Neural progenitor cell (in vitro differentiated cells): ENCODE measurements around the gene C8A. TPM values are rescaled to one million over a fixed set of nuclear protein-coding genes. Genes with fewer than 3 reads are reported as not detected.

Experiments
- DNase-seq: peaks from one replicate; pipeline ENCODE4 v3.0.0-alpha.2; 2016; ENCODE audit warnings: low spot score
- H2AFZ ChIP-seq: fragments of 200-600 bp; sonication (generic); replicated peaks from 2 replicates; pipeline ENCODE4 v1.6.1; 2016; ENCODE audit warnings: antibody characterized with exemption
- H3F3A ChIP-seq: fragments of 200-600 bp; sonication (generic); 2 replicates; pipeline ENCODE4 v1.6.1; 2016; ENCODE audit warnings: antibody characterized with exemption, low read depth
- H3K27ac ChIP-seq: fragments of 200-600 bp; sonication (generic); 2 replicates; pipeline ENCODE4 v1.5.1; 2016; ENCODE audit warnings: mild to moderate bottlenecking
- H3K27me3 ChIP-seq: fragments of 200-600 bp; sonication (generic); 2 replicates; pipeline ENCODE4 v1.6.1; 2016; ENCODE audit warnings: mild to moderate bottlenecking, moderate library complexity
- H3K36me3 ChIP-seq: fragments of 200-600 bp; sonication (generic); 2 replicates; pipeline ENCODE4 v1.5.1; 2016
- H3K4me1 ChIP-seq: fragments of 200-600 bp; sonication (generic); 2 replicates; pipeline ENCODE4 v1.6.1; 2016; ENCODE audit warnings: mixed run types
- H3K4me2 ChIP-seq: fragments of 200-600 bp; sonication (generic); 2 replicates; pipeline ENCODE4 v1.6.1; 2016
- H3K4me3 ChIP-seq: fragments of 200-600 bp; sonication (generic); 2 replicates; pipeline ENCODE4 v1.5.1; 2016
- H3K79me2 ChIP-seq: fragments of 200-600 bp; sonication (generic); 2 replicates; pipeline ENCODE4 v1.6.1; 2016; ENCODE audit warnings: low read depth
- H3K9ac ChIP-seq: fragments of 200-600 bp; sonication (generic); 2 replicates; pipeline ENCODE4 v1.6.1; 2016
- H3K9me3 ChIP-seq: fragments of 200-600 bp; sonication (generic); 2 replicates; pipeline ENCODE4 v1.5.1; 2016; ENCODE audit warnings: low read depth
- H4K20me1 ChIP-seq: fragments of 200-600 bp; sonication (generic); 2 replicates; pipeline ENCODE4 v1.6.1; 2016; ENCODE audit warnings: low read depth
- H3K27ac Mint-ChIP-seq: 3 replicates; pipeline ENCODE4 v1.8.0; 2021; ENCODE audit warnings: mixed read lengths
- H3K27me3 Mint-ChIP-seq: 2 replicates; pipeline ENCODE4 v1.8.0; 2022; ENCODE audit warnings: low read depth, mild to moderate bottlenecking, inconsistent platforms, moderate library complexity, mixed read lengths; ENCODE audit not compliant: insufficient read depth
- H3K36me3 Mint-ChIP-seq: 3 replicates; pipeline ENCODE4 v1.8.0; 2021; ENCODE audit warnings: mixed read lengths
- H3K4me1 Mint-ChIP-seq: 3 replicates; pipeline ENCODE4 v1.8.0; 2021; ENCODE audit warnings: mixed read lengths
- H3K4me3 Mint-ChIP-seq: 3 replicates; pipeline ENCODE4 v1.8.0; 2021; ENCODE audit warnings: mild to moderate bottlenecking, moderate library complexity, mixed read lengths
- H3K9me3 Mint-ChIP-seq: 3 replicates; pipeline ENCODE4 v1.8.0; 2020; ENCODE audit warnings: mixed read lengths
- EZH2 ChIP-seq: fragments of 200-600 bp; sonication (generic); IDR thresholded peaks from 2 replicates; pipeline ENCODE4 v1.6.1; 2017; ENCODE audit warnings: antibody characterized with exemption, mild to moderate bottlenecking, moderate library complexity
- EZH2phosphoT487 ChIP-seq: fragments of 200-600 bp; sonication (generic); IDR thresholded peaks from 2 replicates; pipeline ENCODE4 v1.6.1; 2017; ENCODE audit warnings: antibody characterized with exemption
- total RNA-seq: library from RNA; depleted of rRNA; stranded (reverse); fragments of >200 nt; gene quantifications from 2 replicates; pipeline ENCODE4 v1.2.3, GENCODE V29; 2015; ENCODE audit warnings: low replicate concordance
- TF ChIP-seq, protein P1 (sequence below): fragments of 200-600 bp; sonication (generic); IDR thresholded peaks from 2 replicates; pipeline ENCODE4 v1.5.1; 2017; ENCODE audit warnings: antibody characterized with exemption, mild to moderate bottlenecking

C8A gene
- total RNA-seq, 1 donor from 2014 or later: not detected

DNA sequence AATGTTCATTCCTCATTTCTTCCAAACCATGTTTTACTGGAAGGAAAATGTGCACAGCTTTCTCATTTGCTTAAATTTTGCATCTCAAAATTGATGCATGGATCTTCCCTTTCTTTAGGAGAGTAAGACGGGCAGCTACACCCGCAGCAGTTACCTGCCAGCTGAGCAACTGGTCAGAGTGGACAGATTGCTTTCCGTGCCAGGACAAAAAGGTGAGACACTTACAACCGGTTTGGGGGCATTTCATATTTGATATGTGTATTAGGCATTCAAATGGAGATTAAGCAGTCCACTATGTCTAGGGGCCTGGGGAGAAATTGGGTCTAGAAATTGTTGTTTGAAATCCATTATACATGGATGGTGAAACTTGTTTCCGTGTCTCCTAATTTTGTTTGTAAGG lies 12.9 kb downstream of the C8A start:
- Mint-ChIP-seq H3K9me3 (no peaks in the 10 kb centered on the region), H3K36me3 (no peaks in the 10 kb centered on the region), H3K4me3 (no peak overlapping the region), H3K27me3 (peaks cover 3% of the 10 kb centered on the region), H3K27ac (no peak overlapping the region), H3K4me1 (no peaks in the 10 kb centered on the region)
- TF ChIP-seq, protein P1, sequence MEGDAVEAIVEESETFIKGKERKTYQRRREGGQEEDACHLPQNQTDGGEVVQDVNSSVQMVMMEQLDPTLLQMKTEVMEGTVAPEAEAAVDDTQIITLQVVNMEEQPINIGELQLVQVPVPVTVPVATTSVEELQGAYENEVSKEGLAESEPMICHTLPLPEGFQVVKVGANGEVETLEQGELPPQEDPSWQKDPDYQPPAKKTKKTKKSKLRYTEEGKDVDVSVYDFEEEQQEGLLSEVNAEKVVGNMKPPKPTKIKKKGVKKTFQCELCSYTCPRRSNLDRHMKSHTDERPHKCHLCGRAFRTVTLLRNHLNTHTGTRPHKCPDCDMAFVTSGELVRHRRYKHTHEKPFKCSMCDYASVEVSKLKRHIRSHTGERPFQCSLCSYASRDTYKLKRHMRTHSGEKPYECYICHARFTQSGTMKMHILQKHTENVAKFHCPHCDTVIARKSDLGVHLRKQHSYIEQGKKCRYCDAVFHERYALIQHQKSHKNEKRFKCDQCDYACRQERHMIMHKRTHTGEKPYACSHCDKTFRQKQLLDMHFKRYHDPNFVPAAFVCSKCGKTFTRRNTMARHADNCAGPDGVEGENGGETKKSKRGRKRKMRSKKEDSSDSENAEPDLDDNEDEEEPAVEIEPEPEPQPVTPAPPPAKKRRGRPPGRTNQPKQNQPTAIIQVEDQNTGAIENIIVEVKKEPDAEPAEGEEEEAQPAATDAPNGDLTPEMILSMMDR: no peak
- Histone ChIP-seq H3K4me3 (no peak overlapping the region), H3K4me2 (no peak overlapping the region), H4K20me1 (no peaks in the 10 kb centered on the region), H3K27me3 (peaks cover 4% of the 10 kb centered on the region), H3K9ac (no peak overlapping the region), H3K9me3 (no peaks in the 10 kb centered on the region), H3K27ac (no peak overlapping the region), H3K36me3 (no peaks in the 10 kb centered on the region), H2AFZ (no peak overlapping the region), H3K4me1 (no peaks in the 10 kb centered on the region), H3K79me2 (no peaks in the 10 kb centered on the region), H3F3A (no peaks in the 10 kb centered on the region)
- DNase-seq: no peak

GRCh38 chr1:56868761-56869160 lies 14.2 kb downstream of the C8A start:
- Histone ChIP-seq H3K27me3 (peaks cover 4% of the 10 kb centered on the region), H3F3A (no peaks in the 10 kb centered on the region), H4K20me1 (no peaks in the 10 kb centered on the region), H3K27ac (no peak overlapping the region), H2AFZ (no peak overlapping the region), H3K9me3 (no peaks in the 10 kb centered on the region), H3K4me3 (no peak overlapping the region), H3K9ac (no peak overlapping the region), H3K36me3 (no peaks in the 10 kb centered on the region), H3K79me2 (no peaks in the 10 kb centered on the region), H3K4me2 (no peak overlapping the region), H3K4me1 (no peaks in the 10 kb centered on the region)
- no peak for DNase-seq
- H3K27ac Mint-ChIP-seq: no peak overlapping the region
- peaks cover 3% of the 10 kb centered on the region for H3K27me3 Mint-ChIP-seq
- H3K36me3 Mint-ChIP-seq: no peaks in the 10 kb centered on the region
- TF ChIP-seq EZH2 (no peak), EZH2phosphoT487 (no peak)
- TF ChIP-seq, protein P1: no peak
- H3K4me3 Mint-ChIP-seq: no peak overlapping the region
- no peaks in the 10 kb centered on the region for H3K4me1 Mint-ChIP-seq
- no peaks in the 10 kb centered on the region for H3K9me3 Mint-ChIP-seq

DNA sequence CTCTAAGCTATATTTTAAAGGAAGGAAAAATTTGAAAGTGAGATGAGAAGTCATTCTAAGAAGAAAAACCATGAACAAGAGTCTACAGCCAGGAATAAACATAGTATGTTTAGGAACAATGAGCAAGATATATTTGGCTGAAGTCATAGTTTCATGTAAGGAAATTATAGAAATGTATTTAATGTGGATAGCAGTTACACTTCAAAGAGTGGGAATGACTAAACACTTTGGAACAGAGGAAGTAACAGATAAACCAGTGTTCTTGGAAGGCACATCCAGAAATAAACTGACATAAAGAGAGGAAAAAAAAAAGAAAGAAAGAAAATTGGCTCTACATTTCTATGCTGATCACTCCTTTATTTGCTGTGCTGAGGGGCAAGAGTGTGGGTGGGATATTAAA lies 18.0 kb downstream of the C8A start:
- Histone ChIP-seq H3K4me1 (no peaks in the 10 kb centered on the region), H3K36me3 (no peaks in the 10 kb centered on the region), H2AFZ (no peak overlapping the region), H3K4me3 (no peak overlapping the region), H3F3A (no peaks in the 10 kb centered on the region), H3K9me3 (no peaks in the 10 kb centered on the region), H3K27ac (no peak overlapping the region), H3K4me2 (no peak overlapping the region), H3K79me2 (no peaks in the 10 kb centered on the region), H4K20me1 (no peaks in the 10 kb centered on the region), H3K27me3 (peaks cover 4% of the 10 kb centered on the region), H3K9ac (no peak overlapping the region)
- TF ChIP-seq EZH2phosphoT487 (no peak), EZH2 (no peak)
- TF ChIP-seq, protein P1: no peak
- no peak for DNase-seq
- Mint-ChIP-seq H3K4me3 (no peak overlapping the region), H3K4me1 (no peaks in the 10 kb centered on the region), H3K27ac (no peak overlapping the region), H3K9me3 (peaks cover 3% of the 10 kb centered on the region), H3K36me3 (no peaks in the 10 kb centered on the region), H3K27me3 (peaks cover 5% of the 10 kb centered on the region)

DNA sequence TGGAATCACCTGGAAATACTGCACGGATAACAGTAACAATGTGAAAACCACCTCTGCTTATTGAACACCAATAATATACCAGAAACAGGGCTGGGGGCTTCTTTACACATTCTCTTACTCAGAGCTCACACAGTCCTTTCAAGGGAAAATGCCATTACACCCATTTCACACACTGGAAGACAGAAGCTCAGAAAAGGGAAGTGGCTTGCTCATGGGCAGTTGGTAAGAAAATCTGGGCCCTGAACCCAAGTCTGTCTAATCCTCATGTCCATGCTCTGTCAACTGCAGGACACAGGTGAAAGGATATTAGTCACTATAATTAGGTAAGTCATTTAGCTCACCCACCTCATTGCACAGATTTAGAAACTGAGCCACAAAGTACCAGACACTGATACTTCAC lies 18.6 kb downstream of the C8A start:
- Histone ChIP-seq H3K36me3 (no peaks in the 10 kb centered on the region), H3K9ac (no peak overlapping the region), H3F3A (no peaks in the 10 kb centered on the region), H3K27me3 (peaks cover 4% of the 10 kb centered on the region), H3K9me3 (no peaks in the 10 kb centered on the region), H2AFZ (no peak overlapping the region), H3K4me2 (no peak overlapping the region), H3K4me1 (no peaks in the 10 kb centered on the region), H3K79me2 (no peaks in the 10 kb centered on the region), H3K4me3 (no peak overlapping the region), H3K27ac (no peak overlapping the region), H4K20me1 (no peaks in the 10 kb centered on the region)
- no peak for TF ChIP-seq EZH2phosphoT487
- TF ChIP-seq, protein P1: no peak
- TF ChIP-seq EZH2: no peak
- Mint-ChIP-seq H3K27me3 (peaks cover 6% of the 10 kb centered on the region), H3K4me1 (no peaks in the 10 kb centered on the region), H3K9me3 (peaks cover 3% of the 10 kb centered on the region), H3K36me3 (no peaks in the 10 kb centered on the region), H3K27ac (no peak overlapping the region), H3K4me3 (no peak overlapping the region)
- DNase-seq: no peak
